IMR-90 (cell line): ENCODE data around the gene SEMA5A. TPM values are rescaled to one million over a fixed set of nuclear protein-coding genes. Genes with fewer than 3 reads are reported as not detected.

Experiments
- ATAC-seq: fragments of 200-7000 bp; cut with Tn5 transposase; 2 replicates; pipeline ENCODE4 v1.9.1; 2020; ENCODE audit warnings: low read depth, mild to moderate bottlenecking, moderate library complexity
- BruUV-seq: library from RNA; stranded (reverse); fragments of 400-500 nt; replicated peaks from 2 replicates; lab custom pipeline; 2021; lab: Mats Ljungman, UMichigan
- CTCF ChIA-PET: fragments of 300-600 bp; formaldehyde crosslinking; extraction: SDS; loops from one replicate; lab custom pipeline; 2021; ENCODE audit warnings: antibody characterized with exemption; lab: Yijun Ruan, JAX
- POLR2A ChIA-PET: fragments of 300-600 bp; sonication (Branson Sonifier 250); formaldehyde crosslinking; loops from one replicate; lab custom pipeline; 2022; ENCODE audit warnings: antibody characterized with exemption; ENCODE audit not compliant: unreplicated experiment; lab: Charles Lee
- DNase-seq: peaks from one replicate; pipeline ENCODE4 v3.0.0; 2013
- H2AFZ ChIP-seq: replicated peaks from 2 replicates; pipeline ENCODE3; 2013; ENCODE audit warnings: low read length, mild to moderate bottlenecking; ENCODE audit not compliant: poor library complexity
- H2AK5ac ChIP-seq: 2 replicates; pipeline ENCODE4 v1.6.1; 2013; ENCODE audit warnings: low read depth, low read length, inconsistent platforms
- H2AK9ac ChIP-seq: replicated peaks from 2 replicates; pipeline ENCODE3; 2013; ENCODE audit warnings: mild to moderate bottlenecking, low read depth, low read length, moderate library complexity; ENCODE audit not compliant: poor library complexity
- H2BK120ac ChIP-seq: 2 replicates; pipeline ENCODE4 v1.6.1; 2013; ENCODE audit warnings: low read depth, low read length, inconsistent platforms
- H2BK15ac ChIP-seq: 3 replicates; pipeline ENCODE4 v1.6.1; 2013; ENCODE audit warnings: low read depth, low read length, inconsistent platforms
- H2BK20ac ChIP-seq: 2 replicates; pipeline ENCODE4 v1.6.1; 2013; ENCODE audit warnings: low read depth, mild to moderate bottlenecking, inconsistent platforms, low read length, moderate library complexity
- H2BK5ac ChIP-seq: 2 replicates; pipeline ENCODE4 v1.6.1; 2013; ENCODE audit warnings: mild to moderate bottlenecking, low read depth, low read length, inconsistent platforms; ENCODE audit not compliant: poor library complexity, severe bottlenecking
- H3K14ac ChIP-seq: replicated peaks from 2 replicates; pipeline ENCODE4 v1.6.1; 2013; ENCODE audit warnings: low read depth, low read length, inconsistent platforms
- H3K18ac ChIP-seq: 2 replicates; pipeline ENCODE4 v1.6.1; 2013; ENCODE audit warnings: low read depth, low read length, control low read depth
- H3K23ac ChIP-seq: 2 replicates; pipeline ENCODE4 v1.6.1; 2013; ENCODE audit warnings: low read depth, low read length, inconsistent platforms
- H3K27ac ChIP-seq: 2 replicates; pipeline ENCODE4 v1.5.1; 2013; ENCODE audit warnings: mild to moderate bottlenecking, control low read depth, low read length; ENCODE audit not compliant: insufficient read depth
- H3K27me3 ChIP-seq: 2 replicates; pipeline ENCODE4 v1.6.1; 2013; ENCODE audit warnings: low read length; ENCODE audit not compliant: control insufficient read depth, insufficient read depth
- H3K36me3 ChIP-seq: 2 replicates; pipeline ENCODE4 v1.6.1; 2013; ENCODE audit warnings: low read length, mixed read lengths; ENCODE audit not compliant: control insufficient read depth, insufficient read depth
- H3K4ac ChIP-seq: 2 replicates; pipeline ENCODE4 v1.6.1; 2013; ENCODE audit warnings: low read depth, low read length, inconsistent platforms
- H3K4me1 ChIP-seq: 2 replicates; pipeline ENCODE4 v1.6.1; 2013; ENCODE audit warnings: low read length, mixed read lengths; ENCODE audit not compliant: control insufficient read depth, insufficient read depth
- H3K4me2 ChIP-seq: 2 replicates; pipeline ENCODE4 v1.6.1; 2013; ENCODE audit warnings: low read depth, mild to moderate bottlenecking, control low read depth, low read length, moderate library complexity
- H3K4me3 ChIP-seq: 2 replicates; pipeline ENCODE4 v1.5.1; 2013; ENCODE audit warnings: low read depth, mild to moderate bottlenecking, control low read depth, low read length, moderate library complexity; ENCODE audit not compliant: insufficient read depth
- H3K56ac ChIP-seq: 2 replicates; pipeline ENCODE4 v1.6.1; 2013; ENCODE audit warnings: low read length, inconsistent platforms; ENCODE audit not compliant: insufficient read depth; ENCODE audit errors: extremely low read depth
- H3K79me1 ChIP-seq, 2 experiments: 2 replicates each; pipeline ENCODE4 v1.6.1; 2013; ENCODE audit warnings: low read length in 2 of 2, inconsistent platforms in 1 of 2, low read depth in 1 of 2
- H3K9ac ChIP-seq: 2 replicates; pipeline ENCODE4 v1.6.1; 2013; ENCODE audit warnings: low read depth, low read length, control low read depth
- H3K9me1 ChIP-seq: 2 replicates; pipeline ENCODE4 v1.6.1; 2013; ENCODE audit warnings: low read length, inconsistent platforms; ENCODE audit not compliant: insufficient read depth
- H3K9me3 ChIP-seq: 2 replicates; pipeline ENCODE4 v1.6.1; 2013; ENCODE audit warnings: low read length; ENCODE audit not compliant: control insufficient read depth, insufficient read depth
- H4K20me1 ChIP-seq: 2 replicates; pipeline ENCODE4 v1.6.1; 2013; ENCODE audit warnings: low read length, inconsistent platforms; ENCODE audit not compliant: insufficient read depth
- H4K5ac ChIP-seq: 2 replicates; pipeline ENCODE4 v1.6.1; 2013; ENCODE audit warnings: mild to moderate bottlenecking, low read depth, low read length, control low read depth
- H4K8ac ChIP-seq, 2 experiments: 2 replicates each; pipeline ENCODE4 v1.6.1; 2013; ENCODE audit warnings: low read depth in 2 of 2, low read length in 2 of 2, control low read depth in 1 of 2, inconsistent platforms in 1 of 2
- H4K91ac ChIP-seq: 2 replicates; pipeline ENCODE4 v1.6.1; 2013; ENCODE audit warnings: low read depth, low read length, inconsistent platforms; ENCODE audit not compliant: insufficient read depth
- CHD1 ChIP-seq: IDR thresholded peaks from 2 replicates; pipeline ENCODE4 v1.6.1; 2012; ENCODE audit warnings: low read depth, low read length, improper control_type of control experiment
- ELK1 ChIP-seq: fragments of 150-350 bp; IDR thresholded peaks from 2 replicates; pipeline ENCODE4 v1.6.1; 2016; ENCODE audit warnings: low read depth, mild to moderate bottlenecking, low read length, moderate library complexity, borderline replicate concordance
- FOS ChIP-seq: fragments of 150-350 bp; IDR thresholded peaks from 2 replicates; pipeline ENCODE4 v1.6.1; 2016; ENCODE audit warnings: low read depth, low read length
- MXI1 ChIP-seq: IDR thresholded peaks from 2 replicates; pipeline ENCODE4 v1.6.1; 2012; ENCODE audit warnings: low read depth, mild to moderate bottlenecking, low read length, moderate library complexity, borderline replicate concordance
- POLR2A ChIP-seq: IDR thresholded peaks from 2 replicates; pipeline ENCODE4 v1.6.1; 2012; ENCODE audit warnings: mild to moderate bottlenecking, low read depth, low read length
- RFX5 ChIP-seq: IDR thresholded peaks from 2 replicates; pipeline ENCODE4 v1.8.0; 2012; ENCODE audit warnings: low read depth, mild to moderate bottlenecking, low read length, moderate library complexity
- WGBS, 2 experiments: methylation state at CpG; one replicate each; pipeline versions ENCODE4 v1.1.5 to v1.1.7; 2013; ENCODE audit warnings: missing lambda C conversion rate in 2 of 2; ENCODE audit not compliant: insufficient read length in 1 of 2; ENCODE audit errors: extremely low coverage in 2 of 2; 5-methylcytosine and 5-hydroxymethylcytosine counted together
- dilution Hi-C: fragments of 300-500 bp; cut with HindIII; formaldehyde crosslinking; loops from one replicate; pipeline ENCODE4 v1.14.3; 2018; ENCODE audit warnings: low sequenced_read_pairs; ENCODE audit not compliant: unreplicated experiment
- in situ Hi-C: fragments of 300-500 bp; cut with MboI; formaldehyde crosslinking; loops from 3 replicates; pipeline ENCODE4 v1.14.3; 2019; ENCODE audit warnings: low sequenced_read_pairs, inconsistent platforms, mixed read lengths
- intact Hi-C: fragments of 100-400 bp; cut with micrococcal nuclease; formaldehyde crosslinking; loops from 2 replicates; pipeline ENCODE4 v1.10.0; 2022
- polyA plus RNA-seq, 3 experiments: library from polyadenylated mRNA; depleted of rRNA; stranded (reverse); fragments of >200 nt; gene quantifications; 2 replicates each; pipeline ENCODE4 v1.2.3, GENCODE V29; 2012; ENCODE audit warnings: low replicate concordance in 1 of 3
- total RNA-seq: library from RNA; depleted of rRNA; stranded (reverse); fragments of >200 nt; gene quantifications from 2 replicates; pipeline ENCODE4 v1.2.3, GENCODE V29; 2012

SEMA5A gene
- total and polyA plus RNA-seq, 2 of the 4 experiments (the other 2 are of a cell fraction): 8.2 to 9.9 TPM

- ATAC-seq: no peak
- Histone ChIP-seq H3K4me1 (peaks cover 5% of the 10 kb centered on the region), H2AK9ac (no peak overlapping the region), H3K4me2 (no peak overlapping the region), H3K9me1 (peaks cover 7% of the 10 kb centered on the region), H2AFZ (no peak overlapping the region), H4K8ac (no peak overlapping the region), H3K9ac (no peak overlapping the region), H3K23ac (no peak overlapping the region), H2BK15ac (no peak overlapping the region), H3K9me3 (no peaks in the 10 kb centered on the region), H2BK20ac (no peak overlapping the region), H3K27ac (no peak overlapping the region), H3K27me3 (no peaks in the 10 kb centered on the region), H2BK120ac (no peak overlapping the region), H4K20me1 (peaks cover 11% of the 10 kb centered on the region; the same call in 1 of the 2 replicates), H4K5ac (no peak overlapping the region), H3K36me3 (no peaks in the 10 kb centered on the region), H3K4ac (no peak overlapping the region), H3K79me1 (peaks cover 3 to 17% of the 10 kb centered on the region in 2 experiments; a peak in 3 of 4 replicates), H4K91ac (no peak overlapping the region), H3K4me3 (no peak overlapping the region), H2BK5ac (no peak overlapping the region), H3K56ac (no peak overlapping the region), H2AK5ac (no peak overlapping the region), H3K18ac (no peak overlapping the region), H3K14ac (no peak overlapping the region)
- CTCF ChIA-PET: no interaction called here
- WGBS, 2 experiments: no CpG with 5 or more reads among the region's 4 CpGs
- POLR2A ChIA-PET: no interaction called here
- in situ Hi-C loops: no loop called here
- no peak for DNase-seq
- intact Hi-C loops: loop anchor here (5.0 kb wide), 1 partner anchor 273 kb away; no protein-coding TSS in a partner anchor
- dilution Hi-C loops: no loop called here
- BruUV-seq: no TSS peak
- TF ChIP-seq POLR2A: no peak
- no peak for TF ChIP-seq FOS
- TF ChIP-seq MXI1: no peak
- no peak for TF ChIP-seq CHD1
- no peak for TF ChIP-seq RFX5
- no peak for TF ChIP-seq ELK1
Observed at GRCh38 chr5:9269014-9269413, 276.9 kb downstream of the SEMA5A start.
